Kidney epithelial cell (primary cell): Measurements from ENCODE around the gene CST5. TPM values are rescaled to one million over a fixed set of nuclear protein-coding genes. Genes with fewer than 3 reads are reported as not detected.
"Not testable (repeated sequence)": the region's sequence is repeated elsewhere in the genome, so short reads cannot be mapped to it uniquely, and the experiment has no call there.

Experiments
- DNase-seq: peaks from one replicate; pipeline ENCODE4 v3.0.0-alpha.2; 2010; ENCODE audit warnings: low read depth
- H3K27me3 ChIP-seq: 2 replicates; pipeline ENCODE4 v1.6.0; 2011; ENCODE audit warnings: low read length; ENCODE audit not compliant: control insufficient read depth, insufficient read depth
- H3K36me3 ChIP-seq: 2 replicates; pipeline ENCODE4 v1.5.1; 2011; ENCODE audit warnings: low read length; ENCODE audit not compliant: control insufficient read depth, insufficient read depth
- H3K4me3 ChIP-seq: 2 replicates; pipeline ENCODE4 v1.5.1; 2011; ENCODE audit warnings: low read depth, mild to moderate bottlenecking, control low read depth, low read length
- total RNA-seq: library from RNA; depleted of rRNA; stranded (reverse); fragments of >200 nt; gene quantifications from 2 replicates; pipeline ENCODE4 v1.2.3, GENCODE V29; 2015
- TF ChIP-seq, protein P1 (sequence below): IDR thresholded peaks from 2 replicates; pipeline ENCODE4 v1.5.1; 2011; ENCODE audit warnings: mild to moderate bottlenecking, moderate library complexity, low read length, control low read depth, inconsistent platforms; ENCODE audit not compliant: insufficient read depth, poor library complexity, severe bottlenecking

Gene CST5
- total RNA-seq, 1 donor from 2014 or later, result 2.6 TPM

DNA sequence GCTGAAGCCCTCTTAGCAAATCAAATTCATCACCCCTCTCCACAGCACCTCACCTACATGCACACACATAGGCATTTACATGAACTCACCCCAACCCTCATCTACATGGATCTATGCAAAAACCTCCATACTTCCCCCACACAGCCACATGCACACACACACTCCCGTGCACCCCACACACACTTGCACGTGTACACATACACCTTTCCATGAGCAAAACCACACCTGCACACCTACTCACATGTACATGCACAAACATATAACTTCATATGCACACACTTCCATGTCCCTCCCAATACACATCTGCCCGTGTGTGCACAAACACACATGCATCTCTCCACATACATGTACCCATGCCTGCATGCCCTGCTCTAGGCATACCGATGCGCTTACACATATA lies 23.3 kb downstream of the CST5 start:
- DNase-seq, result no peak
- no peaks in the 10 kb centered on the region for H3K27me3 ChIP-seq
- no peak overlapping the region for H3K4me3 ChIP-seq
- TF ChIP-seq, protein P1, sequence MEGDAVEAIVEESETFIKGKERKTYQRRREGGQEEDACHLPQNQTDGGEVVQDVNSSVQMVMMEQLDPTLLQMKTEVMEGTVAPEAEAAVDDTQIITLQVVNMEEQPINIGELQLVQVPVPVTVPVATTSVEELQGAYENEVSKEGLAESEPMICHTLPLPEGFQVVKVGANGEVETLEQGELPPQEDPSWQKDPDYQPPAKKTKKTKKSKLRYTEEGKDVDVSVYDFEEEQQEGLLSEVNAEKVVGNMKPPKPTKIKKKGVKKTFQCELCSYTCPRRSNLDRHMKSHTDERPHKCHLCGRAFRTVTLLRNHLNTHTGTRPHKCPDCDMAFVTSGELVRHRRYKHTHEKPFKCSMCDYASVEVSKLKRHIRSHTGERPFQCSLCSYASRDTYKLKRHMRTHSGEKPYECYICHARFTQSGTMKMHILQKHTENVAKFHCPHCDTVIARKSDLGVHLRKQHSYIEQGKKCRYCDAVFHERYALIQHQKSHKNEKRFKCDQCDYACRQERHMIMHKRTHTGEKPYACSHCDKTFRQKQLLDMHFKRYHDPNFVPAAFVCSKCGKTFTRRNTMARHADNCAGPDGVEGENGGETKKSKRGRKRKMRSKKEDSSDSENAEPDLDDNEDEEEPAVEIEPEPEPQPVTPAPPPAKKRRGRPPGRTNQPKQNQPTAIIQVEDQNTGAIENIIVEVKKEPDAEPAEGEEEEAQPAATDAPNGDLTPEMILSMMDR, result no peak
- H3K36me3 ChIP-seq, result no peaks in the 10 kb centered on the region

DNA sequence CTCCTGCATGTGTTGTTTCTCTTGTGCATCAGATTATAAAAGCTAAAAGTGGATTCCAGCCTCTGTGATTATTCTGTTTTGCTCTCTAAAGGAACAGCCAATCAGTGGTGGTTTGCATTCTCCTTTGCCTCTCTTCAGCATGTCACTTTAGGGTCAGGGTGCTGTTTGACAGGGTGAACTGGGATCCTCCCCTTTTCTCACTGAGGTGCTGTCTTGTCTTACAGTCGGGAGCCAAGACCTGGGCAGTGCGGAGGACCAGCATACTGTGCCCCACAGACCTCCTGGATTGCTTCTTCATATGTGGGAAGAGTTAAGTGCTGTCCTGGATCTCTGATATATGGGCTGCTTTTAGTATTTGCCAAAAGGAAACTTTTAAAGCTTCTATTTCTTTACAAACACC lies 37.9 kb downstream of the CST5 start:
- TF ChIP-seq, protein P1, result no peak
- Histone ChIP-seq H3K36me3 (no peaks in the 10 kb centered on the region), H3K27me3 (no peaks in the 10 kb centered on the region), H3K4me3 (no peak overlapping the region)
- DNase-seq, result no peak

DNA sequence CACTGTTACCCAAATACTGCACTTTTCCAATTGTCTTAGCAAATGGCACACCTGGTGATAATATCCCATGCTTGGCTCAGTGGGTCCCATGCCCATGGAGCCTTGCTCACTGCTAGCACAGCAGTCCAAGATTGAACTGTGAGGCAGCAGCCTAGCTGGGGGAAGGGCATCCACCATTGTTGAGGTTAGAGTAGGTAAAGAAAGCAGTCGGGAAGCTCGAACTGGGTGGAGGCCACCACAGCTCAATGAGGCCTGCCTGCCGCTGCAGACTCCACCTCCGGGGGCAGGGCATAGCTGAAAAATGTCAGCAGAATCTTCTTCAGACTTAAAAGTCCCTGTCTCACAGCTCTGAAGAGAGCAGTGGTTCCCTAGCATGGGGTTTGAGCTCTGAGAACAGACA lies 43.8 kb downstream of the CST5 start:
- Histone ChIP-seq H3K27me3 (no peaks in the 10 kb centered on the region), H3K4me3 (no peak overlapping the region), H3K36me3 (no peaks in the 10 kb centered on the region)
- TF ChIP-seq, protein P1, result no peak
- DNase-seq, result no peak

- no peak overlapping the region for H3K4me3 ChIP-seq
- TF ChIP-seq, protein P1, result no peak
- H3K27me3 ChIP-seq, result no peaks in the 10 kb centered on the region
- no peaks in the 10 kb centered on the region for H3K36me3 ChIP-seq
- DNase-seq, result no peak
Measured at GRCh38 chr20:23832775-23833513, 46.6 kb downstream of the CST5 start.

GRCh38 chr20:23831961-23832360 lies 47.6 kb downstream of the CST5 start:
- not testable (repeated sequence) for DNase-seq, H3K36me3 ChIP-seq, H3K27me3 ChIP-seq, H3K4me3 ChIP-seq

DNA sequence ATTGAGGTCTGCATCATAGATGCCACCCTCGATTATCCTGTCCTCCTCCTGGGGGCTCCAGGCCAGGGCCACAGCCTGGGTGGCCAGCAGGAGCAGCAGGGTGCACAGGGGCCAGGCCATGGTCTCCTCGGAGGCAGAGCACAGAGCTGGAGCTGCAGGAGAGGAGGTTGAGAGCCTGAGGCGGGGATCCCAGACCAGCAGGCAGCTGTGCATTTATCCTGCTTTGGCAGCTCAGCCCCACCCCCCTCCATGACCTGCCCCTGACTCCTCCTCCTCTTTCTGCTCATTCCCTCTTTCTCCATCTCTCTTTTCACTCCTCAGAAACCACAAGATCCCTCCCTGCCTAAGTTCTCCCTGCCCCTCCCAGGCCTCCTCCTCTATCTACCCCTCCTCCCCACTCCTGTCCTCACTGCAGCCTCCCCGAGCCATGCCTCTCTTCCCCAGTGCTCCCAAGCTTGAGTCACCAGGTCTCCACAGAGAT lies 53.0 kb downstream of the CST5 start, which contains the start of gene CST2:
Gene CST2, minus strand, starts transcription at position 189 of the 481 bp plus-strand sequence. Its CDS starts 69 bp downstream, at position 120.
- Histone ChIP-seq H3K27me3 (no peaks in the 10 kb centered on the region), H3K36me3 (no peaks in the 10 kb centered on the region), H3K4me3 (no peak within 1 kb of the TSS)
- TF ChIP-seq, protein P1, result no peak
- DNase-seq, result no peak

Other genes with a start within 250 kb of the CST5 start
- 303 and 381 TPM in 2 replicates for gene CST3, start 241.8 kb downstream of the CST5 start, total RNA-seq
- not detected in 2 replicates for gene CST4, start 190.7 kb downstream of the CST5 start, total RNA-seq
- gene CST1, start 128.8 kb downstream of the CST5 start, total RNA-seq, result not detected in 2 replicates
- gene CST2, start 53.0 kb downstream of the CST5 start, total RNA-seq, result 2.6 and 7.0 TPM in 2 replicates
- gene GGTLC1, start 109.0 kb upstream of the CST5 start, total RNA-seq, result not detected in 2 replicates